HG02981 (cell line): ENCODE results near the gene PHLPP1.
"Not testable (repeated sequence)": the region's sequence is repeated elsewhere in the genome, so short reads cannot be mapped to it uniquely, and the experiment has no call there.

Experiments used
- ATAC-seq: cut with Tn5 transposase; IDR thresholded peaks from one replicate; pipeline ENCODE4 v1.9.1; 2021; ENCODE audit warnings: mild to moderate bottlenecking, moderate library complexity; ENCODE audit not compliant: unreplicated experiment

The PHLPP1 gene

DNA sequence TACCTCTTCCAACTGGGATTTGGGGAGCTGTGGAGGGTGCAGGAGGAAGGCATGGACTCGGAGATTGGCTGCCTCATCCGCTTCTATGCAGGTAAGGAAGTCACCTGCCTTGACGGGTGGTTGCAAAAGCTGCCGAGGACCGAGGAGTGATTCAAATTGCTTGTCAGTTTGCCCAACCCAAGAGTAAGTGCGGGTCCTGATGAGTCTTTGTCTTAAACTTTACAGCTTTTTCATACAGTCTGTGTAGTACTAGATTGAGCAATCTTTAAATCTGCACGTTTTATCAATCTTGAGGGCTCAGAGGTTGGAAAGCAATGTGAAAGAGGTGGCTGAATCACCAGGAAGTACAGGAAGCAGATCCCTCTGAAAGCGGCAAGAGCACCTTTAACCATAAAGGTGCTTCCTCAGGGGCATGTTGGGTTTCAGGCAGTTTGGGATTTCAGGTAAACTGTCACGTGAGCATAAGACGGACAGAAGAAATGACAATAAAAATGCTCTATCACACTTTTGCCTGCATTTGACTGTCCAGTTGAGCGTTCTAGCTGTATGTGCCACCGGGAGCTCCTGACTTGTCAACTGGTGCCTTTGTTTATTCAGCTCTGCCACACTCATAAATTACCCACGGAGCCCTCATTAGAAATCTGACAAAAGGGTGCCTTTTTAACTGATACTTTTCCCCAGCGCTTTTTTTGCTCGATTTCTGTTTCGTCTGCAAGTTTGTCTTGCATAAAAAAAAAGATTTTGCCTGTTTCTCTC is 2.0 kb downstream of the PHLPP1 start:
- ATAC-seq: no peak

DNA sequence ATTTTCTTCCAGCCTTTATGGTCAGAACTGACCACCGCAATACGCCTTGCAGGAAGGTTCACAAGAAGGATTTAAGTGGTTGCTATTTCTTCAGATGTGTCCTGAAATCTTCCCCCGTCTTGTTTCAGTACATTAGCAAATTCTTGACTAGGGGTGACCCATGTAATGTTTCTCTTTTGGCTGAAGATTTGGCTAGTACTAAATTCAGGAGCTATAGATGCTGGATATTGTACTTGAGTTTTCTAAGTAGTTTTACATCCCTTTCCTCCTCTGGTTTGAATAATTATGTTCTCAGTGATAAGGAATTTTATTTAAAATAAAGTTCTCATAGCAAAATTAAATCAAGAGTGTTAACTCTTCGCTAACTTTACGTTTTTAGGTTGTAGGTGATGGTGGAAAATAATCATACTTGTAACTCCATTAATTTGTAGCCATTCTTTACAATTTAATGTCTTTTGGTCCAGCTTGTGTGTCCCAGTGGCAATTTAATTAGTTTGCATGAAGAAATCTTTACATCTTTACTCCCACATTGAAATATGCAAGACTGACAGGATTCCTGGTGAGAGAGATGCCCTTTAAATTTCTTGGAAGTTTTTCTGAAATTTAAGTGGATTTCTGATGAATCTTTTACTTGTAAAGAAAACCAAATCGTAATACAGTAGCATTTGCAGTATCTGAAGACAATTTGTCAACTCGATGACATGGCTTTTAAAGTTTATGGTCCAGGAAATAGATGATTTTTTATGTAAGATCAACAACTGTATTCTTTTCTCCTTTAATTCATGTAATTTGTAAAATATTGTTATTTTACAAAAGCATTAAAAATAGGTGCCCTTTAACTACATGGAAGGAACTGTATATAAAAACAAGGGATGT is 2.8 kb downstream of the PHLPP1 start:
- no peak for ATAC-seq

DNA sequence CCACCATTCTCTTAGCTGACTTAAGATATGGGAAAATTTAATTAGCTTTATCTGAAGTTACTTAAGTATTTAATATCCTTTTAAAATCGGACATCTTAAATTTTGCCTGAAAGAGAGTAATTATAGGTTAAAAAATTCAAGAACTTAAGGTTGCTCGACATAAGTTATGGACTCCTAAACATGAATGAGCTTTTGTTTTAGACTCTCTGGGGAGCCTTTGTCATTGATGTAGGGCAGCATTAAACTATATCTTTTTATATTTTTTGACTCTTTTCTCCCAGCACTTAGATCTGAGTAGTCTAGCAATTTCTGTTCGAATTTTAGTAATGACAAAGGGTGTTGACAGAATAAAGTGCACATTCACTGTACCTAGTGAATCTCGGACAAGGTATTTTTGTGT is 4.7 kb downstream of the PHLPP1 start:
- ATAC-seq: no peak

DNA sequence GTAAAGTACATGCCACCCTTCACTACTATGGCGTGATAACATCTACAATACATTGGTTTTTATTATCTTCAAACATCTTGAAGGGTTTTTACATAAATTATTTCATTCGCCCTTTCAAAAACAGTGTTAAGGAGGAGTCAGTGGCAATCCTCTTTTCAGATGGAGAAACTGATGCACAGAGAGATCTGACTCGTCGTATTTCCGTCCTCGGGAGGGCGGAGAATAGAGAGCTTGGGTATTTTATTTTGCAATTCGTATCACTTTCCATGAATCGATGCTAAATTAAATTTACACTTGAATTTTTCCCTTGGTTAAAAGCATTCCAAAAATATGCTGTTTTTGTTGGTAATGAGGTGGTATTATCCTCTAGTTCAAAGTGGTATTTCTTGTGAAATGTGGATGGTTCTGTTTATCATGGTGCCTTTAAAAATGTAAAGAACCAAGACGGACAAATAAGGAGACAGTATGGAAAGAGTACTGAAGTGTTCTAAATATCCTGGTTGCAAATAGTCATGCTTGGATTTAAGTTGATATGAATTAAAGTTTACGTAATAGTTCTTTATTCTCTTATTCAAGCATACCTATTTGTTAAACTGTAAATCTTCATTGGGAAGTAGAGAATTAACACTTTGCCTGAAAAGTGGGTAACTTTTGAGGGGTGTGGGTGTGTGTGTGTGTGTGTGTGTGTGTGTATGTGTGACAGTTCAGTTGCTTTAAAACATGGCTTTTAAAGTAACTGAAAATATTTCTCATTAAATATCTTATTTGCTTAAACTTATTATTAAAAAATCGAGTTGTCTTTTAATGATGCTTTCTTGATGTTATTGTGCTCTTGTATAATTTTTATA is 5.6 kb downstream of the PHLPP1 start:
- no peak for ATAC-seq

DNA sequence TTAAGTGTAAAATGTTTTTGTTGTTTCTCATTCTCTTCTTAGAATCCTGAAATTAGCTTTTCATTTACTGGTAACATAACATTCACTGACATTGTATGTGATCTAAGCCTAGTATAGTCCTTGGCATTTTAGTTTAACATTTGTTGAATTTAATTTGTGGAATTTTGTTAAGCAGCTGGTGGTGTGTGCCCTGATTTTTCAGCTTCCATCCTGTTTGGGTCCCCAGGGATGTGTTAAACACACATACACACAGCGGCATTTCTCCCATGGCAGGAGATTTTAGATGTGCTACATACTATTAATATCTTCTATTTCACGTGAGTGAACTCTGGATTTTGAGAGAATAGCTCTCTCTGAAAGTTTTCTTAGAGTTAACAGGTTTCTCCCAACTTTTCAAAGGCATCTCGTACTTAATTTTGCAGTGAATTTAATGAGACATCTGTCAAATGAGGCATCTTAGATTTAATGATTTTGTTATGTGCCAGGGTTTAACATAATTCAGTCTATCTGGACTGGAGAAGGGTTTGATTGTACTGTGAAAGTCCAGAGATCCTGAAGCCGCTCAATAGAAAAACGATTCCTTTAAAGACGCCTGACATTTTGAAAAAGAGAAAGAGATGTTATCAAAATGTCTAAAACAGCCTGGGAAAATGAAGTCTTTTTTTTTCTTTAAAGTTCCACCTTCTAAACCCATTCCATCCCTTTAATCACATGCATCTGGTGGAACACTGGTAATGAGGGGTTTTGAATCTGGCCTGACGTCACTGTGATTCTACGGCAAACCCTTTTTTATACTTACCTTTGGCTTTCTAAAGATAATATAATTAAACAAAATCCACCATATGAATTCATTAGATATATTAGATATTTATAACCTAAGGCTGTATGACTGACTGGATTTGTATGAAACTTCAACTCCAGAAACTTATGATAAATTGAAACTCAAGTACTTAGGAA is 6.8 kb downstream of the PHLPP1 start:
- no peak for ATAC-seq

DNA sequence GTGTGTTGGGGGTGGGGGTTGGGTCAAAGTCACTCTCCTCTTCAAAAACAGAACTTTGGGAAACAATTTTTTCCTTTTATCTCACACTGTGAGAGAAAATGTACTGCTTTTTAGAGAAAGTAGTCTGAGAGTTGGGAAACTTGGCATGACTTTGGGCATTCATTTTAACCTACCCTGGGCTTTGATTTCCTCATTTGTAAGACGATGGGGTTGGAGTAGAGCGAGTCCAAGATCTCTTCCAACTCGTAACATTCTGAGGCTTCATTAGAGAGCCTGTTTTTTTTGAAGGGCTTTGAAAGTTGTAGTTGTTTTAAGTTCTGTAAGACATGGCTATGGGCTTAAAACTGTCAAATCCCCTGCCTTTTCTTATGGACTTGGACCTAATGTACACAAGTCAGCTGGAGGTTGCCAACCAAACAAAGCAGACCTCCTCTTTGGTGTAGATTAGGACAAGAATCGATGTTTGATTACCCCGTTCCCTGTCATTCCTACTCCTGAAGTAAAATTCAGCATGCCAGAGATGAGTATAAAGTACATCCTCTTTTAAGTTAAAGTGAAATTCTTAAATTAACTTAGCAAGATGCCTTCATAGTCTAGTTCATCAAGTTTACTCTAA is 8.4 kb downstream of the PHLPP1 start:
- ATAC-seq: no peak

DNA sequence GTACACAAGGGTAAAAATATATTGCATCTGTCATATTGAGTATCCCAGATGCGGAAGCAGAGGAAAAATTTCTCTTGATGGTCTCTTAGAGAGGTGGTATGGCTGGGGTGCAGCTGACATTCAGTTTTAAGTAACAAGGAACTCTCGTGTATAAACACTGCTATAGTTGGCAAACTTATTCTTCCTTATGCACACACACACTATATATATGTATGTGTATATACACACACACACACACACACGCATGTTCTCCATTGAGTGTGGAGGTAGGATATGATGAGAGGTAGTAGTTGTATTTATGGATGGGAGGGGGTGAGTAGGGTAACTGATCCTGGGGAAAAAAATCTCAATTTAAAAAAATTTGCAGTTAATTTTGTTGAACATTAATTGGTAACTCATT is 10.6 kb downstream of the PHLPP1 start:
- no peak for ATAC-seq

DNA sequence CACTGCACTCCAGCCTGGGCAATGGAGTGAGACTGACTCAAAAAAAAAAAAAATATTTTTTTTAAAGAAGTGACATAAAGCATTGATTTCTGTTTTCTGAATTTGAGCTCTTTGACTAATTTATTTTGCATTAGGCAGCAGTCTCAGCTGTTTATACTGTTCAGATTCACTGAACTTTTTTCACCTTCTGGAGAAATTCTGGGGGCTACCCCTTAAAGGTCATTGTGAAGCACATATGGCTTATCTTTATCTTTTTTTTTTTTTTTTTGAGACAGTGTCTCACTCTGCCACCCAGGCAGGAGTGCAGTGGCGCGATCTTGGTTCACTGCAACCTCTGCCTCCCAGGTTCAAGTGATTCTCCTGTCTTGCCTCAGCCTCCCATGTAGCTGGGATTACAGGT is 12.9 kb downstream of the PHLPP1 start:
- ATAC-seq: no peak

DNA sequence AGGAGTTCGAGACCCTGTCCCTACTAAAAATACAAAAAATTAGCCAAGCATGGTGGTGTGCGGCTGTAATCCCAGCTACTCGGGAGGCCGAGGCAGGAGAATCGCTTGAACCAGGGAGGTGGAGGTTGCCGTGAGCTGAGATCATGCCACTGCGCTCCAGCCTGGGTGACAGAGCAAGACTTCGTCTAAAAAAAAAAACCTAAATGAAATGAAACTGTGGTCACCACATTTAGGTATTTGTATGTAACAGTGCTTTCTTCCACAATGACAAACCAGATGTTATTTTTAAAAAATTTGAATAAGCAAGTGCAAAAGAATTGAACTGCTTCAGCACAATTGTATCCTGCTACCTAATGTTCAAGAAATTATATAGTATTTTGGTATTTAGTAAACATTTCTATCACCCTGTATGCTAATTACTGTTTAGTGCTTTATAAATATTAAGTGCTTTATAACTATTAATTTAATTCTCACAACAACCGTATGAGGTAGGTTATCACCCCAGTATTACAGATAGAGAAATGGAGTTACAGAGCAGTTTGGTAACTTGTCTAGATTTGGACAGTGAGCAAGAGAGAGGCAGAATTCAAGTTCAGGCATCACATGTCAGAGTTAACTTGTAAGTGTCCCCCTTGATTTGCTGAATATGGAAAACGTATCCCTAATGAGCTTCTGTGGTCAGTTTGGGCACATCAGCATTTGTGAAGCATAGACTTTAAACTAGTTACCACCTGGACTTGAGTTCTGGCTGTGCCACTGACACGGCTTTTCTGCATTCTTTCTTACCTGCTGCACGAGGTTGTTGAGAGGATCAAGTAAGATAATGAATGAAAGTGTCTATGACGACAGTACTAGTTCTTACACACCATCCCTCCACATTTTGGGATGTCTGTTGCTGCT is 14.4 kb downstream of the PHLPP1 start:
- peak; percentile 86 for ATAC-seq

DNA sequence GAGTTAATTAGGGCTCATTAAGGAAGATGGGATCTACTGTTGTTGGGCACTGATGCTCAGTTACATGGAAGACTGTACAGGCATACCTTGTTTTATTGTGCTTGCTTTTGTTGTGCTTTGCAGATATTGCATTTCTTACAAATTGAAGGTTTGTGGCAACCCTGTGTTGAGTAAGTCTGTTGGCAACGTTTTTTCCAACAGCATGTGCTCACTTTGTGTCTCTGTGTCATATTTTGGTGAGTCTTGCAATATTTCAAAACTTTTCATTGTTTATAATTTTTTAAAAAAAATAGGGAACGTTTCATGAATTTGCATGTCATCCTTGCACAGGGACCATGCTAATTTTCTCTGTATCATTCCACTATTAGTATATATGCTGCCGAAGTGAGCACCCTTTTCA is 15.6 kb downstream of the PHLPP1 start:
- no peak for ATAC-seq

DNA sequence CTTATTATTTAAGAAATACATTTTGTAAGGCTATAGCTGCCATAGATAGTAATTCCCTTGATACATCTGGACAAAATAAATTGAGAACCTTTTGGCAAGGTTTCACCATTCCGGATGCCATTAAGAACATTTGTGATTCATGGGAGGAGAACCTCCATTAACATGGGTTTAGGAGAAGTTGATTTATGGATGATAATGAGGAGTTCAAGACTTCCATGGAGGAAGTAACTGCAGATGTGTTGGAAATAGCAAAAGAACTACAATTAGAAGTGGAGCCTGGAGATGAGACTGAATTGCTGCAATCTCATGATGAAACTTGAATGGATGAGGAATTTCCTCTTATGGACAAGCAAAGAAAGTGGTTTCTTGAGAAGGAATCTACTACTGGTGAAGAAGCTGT is 17.3 kb downstream of the PHLPP1 start:
- ATAC-seq: no peak

DNA sequence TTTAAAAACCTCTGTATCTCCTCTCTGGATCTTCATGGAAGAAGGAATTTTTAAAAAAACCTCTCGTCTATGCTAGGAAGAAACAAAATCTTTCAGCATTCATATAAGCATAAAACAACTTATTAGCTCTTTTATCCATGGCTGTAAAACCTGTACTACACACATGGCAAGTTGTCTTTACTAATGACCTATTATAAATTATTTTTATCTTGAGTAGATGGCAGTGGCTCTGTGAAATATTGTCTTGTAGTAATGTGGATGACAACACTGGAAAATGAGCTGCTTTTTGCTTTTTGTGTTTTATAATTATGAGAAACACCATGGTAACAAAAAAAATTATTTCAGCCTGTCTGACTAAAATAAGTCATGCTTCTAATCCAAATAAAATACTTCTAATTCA is 18.9 kb downstream of the PHLPP1 start:
- no peak for ATAC-seq

DNA sequence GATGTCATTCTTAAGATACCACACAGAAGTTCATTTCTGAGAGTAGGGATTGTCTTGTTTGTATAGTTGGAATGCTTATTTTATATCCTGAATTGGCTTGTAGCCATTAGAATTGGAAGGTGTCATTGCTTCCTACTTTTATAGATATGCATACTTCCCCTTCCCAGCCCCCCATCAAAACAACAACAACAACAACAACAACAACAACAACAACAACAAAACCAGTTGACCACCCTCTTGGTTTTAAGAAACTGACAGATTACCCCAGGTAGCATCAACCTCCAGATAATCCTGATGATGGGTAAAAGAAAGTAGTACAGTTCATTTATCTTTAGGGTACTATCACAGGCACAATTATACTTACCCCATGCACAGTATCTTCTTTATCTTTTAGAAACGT is 20.0 kb downstream of the PHLPP1 start:
- ATAC-seq: no peak

DNA sequence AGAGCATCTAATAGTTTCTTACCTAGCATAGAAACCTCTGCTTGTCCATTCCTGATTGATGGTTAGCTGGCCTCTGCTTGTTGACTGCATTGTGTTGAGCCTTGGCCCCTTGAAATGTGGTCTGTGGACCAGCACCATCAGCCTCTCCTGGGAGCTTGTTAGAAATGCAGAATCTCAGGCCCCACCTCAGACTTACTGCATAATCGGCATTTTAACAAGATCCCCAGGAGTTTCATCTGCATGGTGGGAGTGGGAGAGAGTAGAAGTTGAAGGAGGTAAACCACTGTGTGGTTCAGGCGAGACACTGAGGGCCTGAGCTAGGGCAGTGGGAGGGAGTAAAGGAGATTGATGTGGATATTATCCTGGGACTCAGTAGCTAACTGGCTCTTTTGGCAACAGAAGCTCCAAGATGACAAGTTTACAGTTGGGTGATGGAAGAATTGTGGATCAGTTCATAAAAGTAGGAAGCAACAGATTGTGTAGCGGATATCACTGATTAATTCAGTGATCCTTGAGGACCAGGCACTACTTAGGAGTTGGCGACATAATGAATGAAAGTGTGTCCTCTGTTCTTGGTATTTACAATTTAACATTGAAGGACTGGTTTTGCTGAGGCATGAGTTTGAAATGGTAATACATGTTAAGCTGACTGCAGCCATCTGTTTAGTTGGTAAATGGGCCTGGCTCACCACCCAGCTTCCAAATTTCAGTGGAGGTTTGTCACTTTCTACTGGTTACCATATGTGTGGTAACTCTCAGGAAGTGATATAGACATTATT is 20.9 kb downstream of the PHLPP1 start:
- no peak for ATAC-seq

DNA sequence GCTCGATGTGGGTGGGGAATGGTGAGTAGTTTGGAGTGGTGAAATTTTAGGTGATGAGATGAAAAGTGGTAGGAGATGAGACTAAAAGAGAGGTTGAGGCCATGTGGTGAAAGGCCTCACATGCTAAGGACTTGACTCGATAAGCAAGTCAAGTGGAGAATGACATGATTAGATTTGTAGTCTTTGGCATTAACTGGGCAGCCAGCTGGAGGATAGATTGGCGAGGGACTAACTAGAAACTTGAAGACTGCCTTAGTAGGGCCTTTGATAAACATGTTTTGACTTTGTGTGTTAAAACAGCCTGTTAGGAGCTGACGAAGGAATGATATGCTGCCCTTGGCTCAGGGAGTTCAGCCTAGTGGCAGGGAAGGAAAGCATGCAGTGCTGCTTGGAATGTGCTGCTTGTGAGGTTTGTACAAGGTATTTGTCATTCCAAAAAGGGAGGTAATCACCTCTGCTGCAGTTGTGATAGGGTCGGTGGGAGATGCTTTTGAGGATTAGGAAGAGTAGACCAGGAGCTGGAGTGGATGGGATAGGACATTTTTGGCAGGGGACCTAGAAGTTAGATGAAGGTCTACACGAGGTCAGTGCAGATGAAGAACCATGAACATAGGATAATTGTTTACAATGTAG is 22.0 kb downstream of the PHLPP1 start:
- no peak for ATAC-seq

DNA sequence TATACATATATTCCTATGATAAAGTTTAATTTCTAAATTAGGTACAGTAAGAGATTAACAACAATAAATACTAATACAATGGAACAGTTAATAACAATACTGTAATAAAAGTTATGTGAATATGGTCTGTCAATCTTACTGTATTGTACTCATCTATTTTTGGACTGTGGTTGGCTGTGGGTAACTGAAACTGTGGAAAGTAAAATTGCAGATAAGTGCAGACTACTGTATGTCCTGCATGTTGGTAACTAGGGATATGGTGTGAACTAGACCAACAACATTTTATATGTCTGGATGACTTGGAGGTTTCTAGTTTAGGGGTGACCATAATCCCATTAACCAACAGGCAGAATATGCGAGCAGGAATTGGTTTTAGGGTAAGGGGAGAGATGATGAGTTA is 23.3 kb downstream of the PHLPP1 start:
- ATAC-seq: no peak

DNA sequence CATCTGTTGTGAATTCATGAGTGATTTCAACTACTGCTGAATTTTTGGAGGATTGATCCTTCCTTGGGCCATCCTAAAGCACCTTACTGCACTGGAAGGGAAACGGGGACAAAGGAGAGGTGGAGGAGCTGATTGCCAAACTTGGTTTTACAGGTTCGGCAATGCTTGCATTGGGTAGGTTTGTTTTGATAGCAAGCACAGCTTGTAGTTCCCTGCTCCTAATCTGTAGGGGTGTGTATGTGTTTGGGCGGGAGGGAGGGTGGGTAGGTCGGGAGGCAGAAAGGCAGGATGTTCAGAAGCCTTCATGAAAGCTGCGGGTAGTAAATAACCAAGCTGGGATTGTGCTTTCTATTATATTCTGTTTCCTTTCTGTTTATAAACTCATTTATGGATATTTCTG is 24.6 kb downstream of the PHLPP1 start:
- no peak for ATAC-seq

DNA sequence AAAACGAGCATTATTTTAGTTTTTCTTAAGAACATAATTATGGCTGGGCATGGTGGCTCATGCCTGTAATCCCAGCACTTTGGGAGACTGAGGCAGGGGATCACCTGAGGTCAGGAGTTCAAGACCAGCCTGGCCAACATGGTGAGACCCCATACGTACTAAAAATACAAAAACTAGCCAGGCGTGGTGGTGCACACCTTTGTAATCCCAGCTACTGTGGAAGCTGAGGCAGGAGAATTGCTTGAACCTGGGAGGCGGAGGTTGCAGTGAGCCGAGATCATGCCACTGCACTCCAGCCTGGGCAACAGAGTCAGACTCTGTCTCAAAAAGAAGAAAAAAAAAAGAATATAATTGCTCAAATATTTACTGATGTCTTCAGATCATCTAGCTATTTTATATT is 25.3 kb downstream of the PHLPP1 start:
- ATAC-seq: not testable (repeated sequence)
